ENCODE results near the gene ADGRG1.

Gene ADGRG1

DNA sequence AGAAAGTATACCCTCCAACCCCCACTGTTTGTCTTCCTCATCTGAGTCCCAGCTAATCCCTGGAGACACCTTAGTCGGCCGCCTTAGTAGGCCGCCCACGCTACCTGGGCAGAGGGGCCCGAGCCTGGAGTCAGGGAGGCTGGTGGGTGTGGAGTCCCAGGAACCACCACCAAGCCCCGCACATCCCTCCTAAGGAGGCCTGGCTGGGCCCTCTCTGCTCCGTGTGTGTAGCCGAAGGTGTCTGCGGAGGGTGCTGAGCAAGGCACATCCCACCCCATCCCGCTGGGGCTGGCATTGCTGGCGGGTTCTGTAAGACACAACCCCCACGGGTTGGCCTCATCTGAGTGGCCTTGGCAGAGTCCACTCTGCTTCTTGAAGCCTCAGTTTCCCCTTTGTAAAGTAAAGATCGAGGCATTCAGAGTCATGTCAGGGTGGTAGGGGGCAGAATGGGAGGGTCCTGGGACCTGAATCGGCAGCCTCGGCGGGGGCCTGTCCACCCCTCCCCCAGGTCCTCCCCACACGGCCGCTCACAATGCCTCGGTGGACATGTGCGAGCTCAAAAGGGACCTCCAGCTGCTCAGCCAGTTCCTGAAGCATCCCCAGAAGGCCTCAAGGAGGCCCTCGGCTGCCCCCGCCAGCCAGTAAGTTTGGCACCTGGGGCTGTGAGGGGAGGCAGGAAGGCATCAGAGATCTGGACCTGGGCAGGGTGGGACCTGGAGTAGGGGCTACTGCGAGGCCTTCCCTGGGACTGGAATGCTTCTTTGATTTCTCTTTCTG, 24.5 kb downstream of the ADGRG1 start:
- TF ChIP-seq, protein P1, sequence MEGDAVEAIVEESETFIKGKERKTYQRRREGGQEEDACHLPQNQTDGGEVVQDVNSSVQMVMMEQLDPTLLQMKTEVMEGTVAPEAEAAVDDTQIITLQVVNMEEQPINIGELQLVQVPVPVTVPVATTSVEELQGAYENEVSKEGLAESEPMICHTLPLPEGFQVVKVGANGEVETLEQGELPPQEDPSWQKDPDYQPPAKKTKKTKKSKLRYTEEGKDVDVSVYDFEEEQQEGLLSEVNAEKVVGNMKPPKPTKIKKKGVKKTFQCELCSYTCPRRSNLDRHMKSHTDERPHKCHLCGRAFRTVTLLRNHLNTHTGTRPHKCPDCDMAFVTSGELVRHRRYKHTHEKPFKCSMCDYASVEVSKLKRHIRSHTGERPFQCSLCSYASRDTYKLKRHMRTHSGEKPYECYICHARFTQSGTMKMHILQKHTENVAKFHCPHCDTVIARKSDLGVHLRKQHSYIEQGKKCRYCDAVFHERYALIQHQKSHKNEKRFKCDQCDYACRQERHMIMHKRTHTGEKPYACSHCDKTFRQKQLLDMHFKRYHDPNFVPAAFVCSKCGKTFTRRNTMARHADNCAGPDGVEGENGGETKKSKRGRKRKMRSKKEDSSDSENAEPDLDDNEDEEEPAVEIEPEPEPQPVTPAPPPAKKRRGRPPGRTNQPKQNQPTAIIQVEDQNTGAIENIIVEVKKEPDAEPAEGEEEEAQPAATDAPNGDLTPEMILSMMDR (IDR thresholded peaks at IDR 0.05): no peak
- H3K27ac ChIP-seq: no peak overlapping the region

DNA sequence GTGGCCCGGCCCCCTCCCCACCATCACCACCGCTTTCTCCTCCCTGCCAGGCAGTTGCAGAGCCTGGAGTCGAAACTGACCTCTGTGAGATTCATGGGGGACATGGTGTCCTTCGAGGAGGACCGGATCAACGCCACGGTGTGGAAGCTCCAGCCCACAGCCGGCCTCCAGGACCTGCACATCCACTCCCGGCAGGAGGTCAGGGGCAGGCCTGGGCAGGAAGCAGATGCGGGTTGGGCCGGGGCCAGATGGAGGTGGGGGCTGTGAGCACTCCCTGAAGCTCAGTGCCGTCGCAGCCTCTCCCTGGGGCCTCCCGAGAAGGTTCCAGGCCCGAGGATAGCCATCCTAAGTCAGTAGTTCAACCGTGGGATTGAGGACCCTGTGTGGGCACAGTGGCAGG, 25.5 kb downstream of the ADGRG1 start:
- H3K27ac ChIP-seq: no peak overlapping the region
- TF ChIP-seq, protein P1 (IDR thresholded peaks at IDR 0.05): no peak
- TF ChIP-seq ZFX (IDR thresholded peaks at IDR 0.05; ENCODE audit: borderline replicate concordance): no peak

DNA sequence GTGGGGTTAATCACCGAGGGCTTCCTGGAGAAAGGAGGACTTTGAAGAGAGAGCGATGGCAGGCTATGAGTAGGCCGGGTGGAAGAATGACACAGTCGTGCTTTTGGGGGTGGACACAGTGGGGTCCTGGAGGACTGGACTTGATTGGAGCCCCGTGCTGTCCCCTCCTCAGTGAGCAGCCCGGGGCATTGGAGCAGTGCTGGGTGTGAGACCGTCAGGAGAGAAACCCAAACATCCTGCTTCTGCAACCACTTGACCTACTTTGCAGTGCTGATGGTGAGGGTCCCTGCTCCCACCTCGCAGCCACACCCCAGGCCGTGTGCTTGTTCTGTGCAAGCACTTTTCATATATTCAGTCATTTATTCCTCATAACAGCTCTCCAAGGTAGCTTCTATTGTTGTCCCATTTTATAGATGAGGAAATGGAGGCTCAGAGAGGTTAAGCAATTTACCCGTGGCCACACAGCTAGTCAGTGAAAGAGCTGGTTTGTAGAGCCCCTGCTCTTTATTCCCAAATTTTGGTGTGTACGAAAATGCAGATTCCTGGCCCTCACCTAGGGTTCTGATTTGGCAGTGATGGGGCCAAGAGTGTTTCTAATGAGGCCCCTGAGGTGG, 28.0 kb downstream of the ADGRG1 start:
- TF ChIP-seq, protein P1 (IDR thresholded peaks at IDR 0.05): no peak
- TF ChIP-seq ZFX (IDR thresholded peaks at IDR 0.05; ENCODE audit: borderline replicate concordance): no peak
- no peak overlapping the region for H3K27ac ChIP-seq

DNA sequence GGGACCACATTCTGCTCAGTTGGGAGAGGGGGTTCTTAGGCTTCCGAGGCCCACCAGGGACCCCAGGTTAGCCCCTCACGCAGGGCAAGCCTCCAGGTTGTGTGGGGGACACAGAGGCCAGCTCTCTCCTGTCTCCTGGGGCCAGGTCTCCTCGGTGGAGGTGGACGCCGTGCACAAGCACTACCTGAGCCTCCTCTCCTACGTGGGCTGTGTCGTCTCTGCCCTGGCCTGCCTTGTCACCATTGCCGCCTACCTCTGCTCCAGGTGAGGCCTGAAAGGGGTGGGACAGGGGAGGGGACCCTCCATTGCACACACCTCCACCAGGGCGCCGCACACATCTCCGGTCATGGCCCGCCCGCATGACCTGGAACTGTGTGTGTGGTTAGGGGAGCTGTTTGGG, 28.8 kb downstream of the ADGRG1 start:
- no peak overlapping the region for H3K27ac ChIP-seq
- no peak for TF ChIP-seq ZFX (IDR thresholded peaks at IDR 0.05; ENCODE audit: borderline replicate concordance)
- TF ChIP-seq, protein P1 (IDR thresholded peaks at IDR 0.05): no peak

DNA sequence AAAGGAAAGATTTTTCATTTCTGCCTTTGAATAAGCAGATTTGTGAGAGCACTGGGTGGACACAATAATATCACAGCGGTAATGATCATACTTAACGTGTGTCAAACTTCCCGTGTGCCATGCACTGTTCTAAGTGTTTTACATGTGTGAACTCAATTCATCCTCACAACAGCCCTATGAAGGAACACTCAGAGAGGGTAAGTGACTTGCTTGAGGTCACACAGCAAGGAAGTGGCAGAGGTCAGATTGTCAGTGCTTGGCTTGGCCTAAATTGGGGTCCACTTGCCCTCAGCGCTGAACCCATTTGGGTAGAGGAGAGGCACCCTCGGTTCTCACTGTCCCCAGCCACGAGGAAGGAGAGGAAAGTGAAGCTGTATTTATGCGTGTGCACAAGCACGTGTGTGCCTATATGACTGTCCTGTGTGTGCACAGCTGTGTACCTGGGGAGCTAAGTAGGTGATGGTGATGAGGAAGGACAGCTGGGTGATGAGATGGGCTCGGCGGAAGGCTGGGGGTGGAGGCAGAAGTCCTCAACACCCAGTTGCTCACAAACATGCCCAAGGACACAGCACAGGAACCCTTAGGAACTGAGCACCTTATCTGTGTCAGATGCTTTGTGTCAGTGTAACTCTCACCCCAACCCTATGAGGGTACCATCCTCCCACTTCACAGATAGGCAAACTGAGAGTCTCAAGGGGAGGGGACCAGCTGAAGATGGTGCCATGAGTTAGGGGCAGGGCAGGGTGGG, 29.9 kb downstream of the ADGRG1 start:
- TF ChIP-seq, protein P1 (IDR thresholded peaks at IDR 0.05): no peak
- no peak for TF ChIP-seq ZFX (IDR thresholded peaks at IDR 0.05; ENCODE audit: borderline replicate concordance)
- H3K27ac ChIP-seq: no peak overlapping the region

DNA sequence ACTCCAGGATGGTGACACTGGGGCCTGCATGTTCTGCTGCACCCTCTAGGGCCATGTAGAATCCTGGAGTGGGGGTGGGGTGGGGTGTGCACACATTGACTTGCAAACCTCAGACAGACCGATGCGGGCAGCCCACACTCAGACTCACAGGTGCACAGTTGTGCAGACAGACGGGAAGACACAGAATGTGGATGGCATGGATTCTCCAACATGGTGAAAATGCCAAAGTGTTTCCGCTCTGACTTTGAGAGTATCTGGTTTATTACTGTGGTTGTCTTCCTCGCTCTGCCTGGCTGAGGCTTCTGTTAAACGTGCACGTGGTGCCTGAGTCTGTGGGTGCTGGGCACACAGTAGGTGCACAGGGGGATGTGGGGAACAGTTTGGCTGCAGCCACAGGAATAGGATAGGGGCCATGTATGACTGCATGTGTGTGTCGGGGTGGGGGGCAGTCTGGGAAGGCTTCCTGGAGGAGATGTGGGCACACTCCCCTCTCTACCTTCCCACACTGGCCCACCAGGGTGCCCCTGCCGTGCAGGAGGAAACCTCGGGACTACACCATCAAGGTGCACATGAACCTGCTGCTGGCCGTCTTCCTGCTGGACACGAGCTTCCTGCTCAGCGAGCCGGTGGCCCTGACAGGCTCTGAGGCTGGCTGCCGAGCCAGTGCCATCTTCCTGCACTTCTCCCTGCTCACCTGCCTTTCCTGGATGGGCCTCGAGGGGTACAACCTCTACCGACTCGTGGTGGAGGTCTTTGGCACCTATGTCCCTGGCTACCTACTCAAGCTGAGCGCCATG, 30.6 kb downstream of the ADGRG1 start:
- TF ChIP-seq ZFX (IDR thresholded peaks at IDR 0.05; ENCODE audit: borderline replicate concordance): no peak
- TF ChIP-seq, protein P1 (IDR thresholded peaks at IDR 0.05): no peak
- H3K27ac ChIP-seq: no peak overlapping the region
